Smooth muscle cell (in vitro differentiated cells): ENCODE data around the gene CDCA7. TPM values are rescaled to one million over a fixed set of nuclear protein-coding genes. Genes with fewer than 3 reads are reported as not detected.

Experiments
- DNase-seq: peaks from one replicate; lab custom pipeline; 2025; ENCODE audit not compliant: unreplicated experiment; lab: John Stamatoyannopoulos, UW
- H2AFZ ChIP-seq: fragments of 200-600 bp; sonication (generic); 2 replicates; pipeline ENCODE4 v1.6.0; 2016; ENCODE audit warnings: antibody characterized with exemption, low read depth, mild to moderate bottlenecking
- H3F3A ChIP-seq: fragments of 200-600 bp; sonication (generic); 2 replicates; pipeline ENCODE4 v1.6.0; 2017; ENCODE audit warnings: antibody characterized with exemption, low read depth
- H3K27ac ChIP-seq: fragments of 200-600 bp; sonication (generic); 2 replicates; pipeline ENCODE4 v1.5.1; 2016; ENCODE audit warnings: low read depth, mild to moderate bottlenecking
- H3K27me3 ChIP-seq: fragments of 200-600 bp; sonication (generic); 2 replicates; pipeline ENCODE4 v1.6.1; 2016; ENCODE audit warnings: low read depth, mild to moderate bottlenecking
- H3K36me3 ChIP-seq: fragments of 200-600 bp; sonication (generic); 2 replicates; pipeline ENCODE4 v1.5.1; 2016; ENCODE audit warnings: low read depth
- H3K4me1 ChIP-seq: fragments of 200-600 bp; sonication (generic); 2 replicates; pipeline ENCODE4 v1.5.1; 2016; ENCODE audit warnings: low read depth
- H3K4me2 ChIP-seq: fragments of 200-600 bp; sonication (generic); 2 replicates; pipeline ENCODE4 v1.6.0; 2016; ENCODE audit warnings: mild to moderate bottlenecking
- H3K4me3 ChIP-seq: fragments of 200-600 bp; sonication (generic); 2 replicates; pipeline ENCODE4 v1.5.1; 2016; ENCODE audit warnings: mild to moderate bottlenecking
- H3K79me2 ChIP-seq: fragments of 200-600 bp; sonication (generic); 2 replicates; pipeline ENCODE4 v1.6.0; 2016; ENCODE audit warnings: low read depth, mild to moderate bottlenecking
- H3K9ac ChIP-seq: fragments of 200-600 bp; sonication (generic); 2 replicates; pipeline ENCODE4 v1.6.0; 2016; ENCODE audit warnings: low read depth
- H3K9me3 ChIP-seq: fragments of 200-600 bp; sonication (generic); replicated peaks from 2 replicates; pipeline ENCODE4 v1.5.1; 2016; ENCODE audit warnings: low read depth
- H4K20me1 ChIP-seq: fragments of 200-600 bp; sonication (generic); 2 replicates; pipeline ENCODE4 v1.6.0; 2016; ENCODE audit warnings: low read depth
- CTCF ChIP-seq: fragments of 200-600 bp; sonication (generic); IDR thresholded peaks from 2 replicates; pipeline ENCODE4 v1.5.1; 2017; ENCODE audit warnings: borderline replicate concordance, mild to moderate bottlenecking, antibody characterized with exemption; ENCODE audit not compliant: insufficient read depth, poor library complexity, severe bottlenecking
- WGBS: methylation state at CpG from one replicate; pipeline ENCODE4 v1.1.7; 2016; ENCODE audit warnings: low lambda C conversion rate; 5-methylcytosine and 5-hydroxymethylcytosine counted together
- polyA plus RNA-seq: library from polyadenylated mRNA; unstranded; fragments of >200 nt; fragmentation: Nextera tagmentation; extraction: Ambion mirVana; gene quantifications from 2 replicates; pipeline ENCODE4 v1.2.1, GENCODE V29; 2016
- total RNA-seq: library from RNA; depleted of rRNA; stranded (reverse); fragments of >200 nt; gene quantifications from 2 replicates; pipeline ENCODE4 v1.2.3, GENCODE V29; 2014

The CDCA7 gene
- total and polyA plus RNA-seq, 2 experiments from 2014 or later, result 2.7 to 7.3 TPM

GRCh38 chr2:173390036-173390435, 35.4 kb downstream of the CDCA7 start:
- Histone ChIP-seq H3K27ac (no peak overlapping the region), H3K79me2 (no peaks in the 10 kb centered on the region), H3K36me3 (no peaks in the 10 kb centered on the region), H3F3A (no peaks in the 10 kb centered on the region), H3K4me3 (no peak overlapping the region), H2AFZ (no peak overlapping the region), H3K27me3 (no peaks in the 10 kb centered on the region), H3K4me1 (peaks cover 18% of the 10 kb centered on the region), H3K9ac (no peak overlapping the region), H3K9me3 (no peaks in the 10 kb centered on the region), H3K4me2 (no peak overlapping the region), H4K20me1 (no peaks in the 10 kb centered on the region)
- WGBS, result 94% methylated on average over 5 of the region's 5 CpGs
- DNase-seq, result no peak
- no peak for TF ChIP-seq CTCF

- H3K27me3 ChIP-seq, result no peaks in the 10 kb centered on the region
- no peak for DNase-seq
- H3K4me1 ChIP-seq, result peaks cover 13% of the 10 kb centered on the region
- no peak overlapping the region for H2AFZ ChIP-seq
- no peak overlapping the region for H3K27ac ChIP-seq
- H4K20me1 ChIP-seq, result no peaks in the 10 kb centered on the region
- H3K9ac ChIP-seq, result no peak overlapping the region
- WGBS, result 84% methylated on average over 5 of the region's 5 CpGs
- no peaks in the 10 kb centered on the region for H3K9me3 ChIP-seq
- no peaks in the 10 kb centered on the region for H3F3A ChIP-seq
- no peaks in the 10 kb centered on the region for H3K36me3 ChIP-seq
- no peak overlapping the region for H3K4me2 ChIP-seq
- no peak overlapping the region for H3K4me3 ChIP-seq
- TF ChIP-seq CTCF, result no peak
- H3K79me2 ChIP-seq, result no peaks in the 10 kb centered on the region
Observed at GRCh38 chr2:173392731-173393130, 38.1 kb downstream of the CDCA7 start.

GRCh38 chr2:173393186-173393585, 38.5 kb downstream of the CDCA7 start:
- DNase-seq, result no peak
- Histone ChIP-seq H4K20me1 (no peaks in the 10 kb centered on the region), H3K79me2 (no peaks in the 10 kb centered on the region), H3K9me3 (no peaks in the 10 kb centered on the region), H3K27ac (no peak overlapping the region), H3K4me3 (no peak overlapping the region), H3K4me2 (no peak overlapping the region), H3K36me3 (no peaks in the 10 kb centered on the region), H2AFZ (no peak overlapping the region), H3K4me1 (peaks cover 13% of the 10 kb centered on the region), H3F3A (no peaks in the 10 kb centered on the region), H3K9ac (no peak overlapping the region), H3K27me3 (no peaks in the 10 kb centered on the region)
- WGBS, result 82% methylated on average over 1 of the region's 1 CpG
- TF ChIP-seq CTCF, result no peak

GRCh38 chr2:173393636-173394035, 39.0 kb downstream of the CDCA7 start:
- Histone ChIP-seq H3F3A (no peaks in the 10 kb centered on the region), H3K4me1 (peaks cover 13% of the 10 kb centered on the region), H2AFZ (no peak overlapping the region), H3K27ac (no peak overlapping the region), H3K9ac (no peak overlapping the region), H3K36me3 (no peaks in the 10 kb centered on the region), H3K9me3 (no peaks in the 10 kb centered on the region), H3K27me3 (no peaks in the 10 kb centered on the region), H3K4me3 (no peak overlapping the region), H3K79me2 (no peaks in the 10 kb centered on the region), H4K20me1 (no peaks in the 10 kb centered on the region), H3K4me2 (no peak overlapping the region)
- no peak for DNase-seq
- no peak for TF ChIP-seq CTCF
- 98% methylated on average over 1 of the region's 1 CpG for WGBS
